GM23338 (cell line): ENCODE measurements around the gene CEP89. TPM values are rescaled to one million over a fixed set of nuclear protein-coding genes. Genes with fewer than 3 reads are reported as not detected.
A peak's percentile ranks its signal among the peaks of the same experiment; 100 is the strongest.

ENCODE experiments used
- ATAC-seq: fragments of 200-7000 bp; cut with Tn5 transposase; 3 replicates; pipeline ENCODE4 v1.9.1; 2020
- DNase-seq: peaks from one replicate; pipeline ENCODE4 v3.0.0-alpha.2; 2015; ENCODE audit warnings: low spot score
- H2AFZ ChIP-seq: fragments of 200-600 bp; sonication (generic); 2 replicates; pipeline ENCODE4 v1.8.0; 2016; ENCODE audit warnings: antibody characterized with exemption, mild to moderate bottlenecking, moderate library complexity
- H3F3A ChIP-seq: fragments of 200-600 bp; sonication (generic); replicated peaks from 2 replicates; pipeline ENCODE4 v1.8.0; 2017; ENCODE audit warnings: antibody characterized with exemption, mixed run types, low read depth
- H3K27ac ChIP-seq: fragments of 200-600 bp; sonication (generic); 2 replicates; pipeline ENCODE4 v1.6.1; 2016; ENCODE audit warnings: low read depth
- H3K27me3 ChIP-seq: fragments of 200-600 bp; sonication (generic); 2 replicates; pipeline ENCODE4 v1.8.0; 2016; ENCODE audit warnings: mild to moderate bottlenecking, mixed run types, moderate library complexity; ENCODE audit not compliant: insufficient read depth
- H3K36me3 ChIP-seq: fragments of 200-600 bp; sonication (generic); 2 replicates; pipeline ENCODE4 v1.8.0; 2016; ENCODE audit warnings: mild to moderate bottlenecking; ENCODE audit not compliant: insufficient read depth
- H3K4me1 ChIP-seq: fragments of 200-600 bp; sonication (generic); 2 replicates; pipeline ENCODE4 v1.8.0; 2016; ENCODE audit warnings: mild to moderate bottlenecking, moderate library complexity; ENCODE audit not compliant: insufficient read depth
- H3K4me2 ChIP-seq: fragments of 200-600 bp; sonication (generic); 2 replicates; pipeline ENCODE4 v1.7.1; 2017; ENCODE audit warnings: mixed run types
- H3K4me3 ChIP-seq: fragments of 200-600 bp; sonication (generic); 2 replicates; pipeline ENCODE4 v1.6.1; 2016; ENCODE audit warnings: mixed run types
- H3K79me2 ChIP-seq: fragments of 200-600 bp; sonication (generic); replicated peaks from 2 replicates; pipeline ENCODE4 v1.8.0; 2017; ENCODE audit warnings: mild to moderate bottlenecking; ENCODE audit not compliant: insufficient read depth
- H3K9me2 ChIP-seq: fragments of 200-600 bp; sonication (generic); 2 replicates; pipeline ENCODE4 v1.8.0; 2017; ENCODE audit not compliant: insufficient read depth
- H4K20me1 ChIP-seq: fragments of 200-600 bp; sonication (generic); replicated peaks from 2 replicates; pipeline ENCODE4 v1.8.0; 2017; ENCODE audit warnings: mild to moderate bottlenecking; ENCODE audit not compliant: insufficient read depth
- H3K27ac Mint-ChIP-seq: 2 replicates; pipeline ENCODE4 v1.8.0; 2020; ENCODE audit warnings: inconsistent platforms, mild to moderate bottlenecking, moderate library complexity, mixed read lengths
- H3K27me3 Mint-ChIP-seq: 3 replicates; pipeline ENCODE4 v1.8.0; 2022; ENCODE audit warnings: low read depth, mild to moderate bottlenecking, moderate library complexity, mixed read lengths, inconsistent platforms; ENCODE audit not compliant: insufficient read depth, poor library complexity
- H3K36me3 Mint-ChIP-seq: 3 replicates; pipeline ENCODE4 v1.8.0; 2021; ENCODE audit warnings: low read depth, mild to moderate bottlenecking, inconsistent platforms, moderate library complexity, mixed read lengths
- H3K4me1 Mint-ChIP-seq: 3 replicates; pipeline ENCODE4 v1.8.0; 2020; ENCODE audit warnings: mild to moderate bottlenecking, inconsistent platforms, mixed read lengths
- H3K4me3 Mint-ChIP-seq: 3 replicates; pipeline ENCODE4 v1.8.0; 2021; ENCODE audit warnings: moderate library complexity, mild to moderate bottlenecking, inconsistent platforms, mixed read lengths
- H3K9me3 Mint-ChIP-seq: 3 replicates; pipeline ENCODE4 v1.8.0; 2020; ENCODE audit warnings: moderate library complexity, mild to moderate bottlenecking, inconsistent platforms, mixed read lengths
- CREB1 ChIP-seq: fragments of 250-450 bp; sonication (Bioruptor Pico); IDR thresholded peaks from 2 replicates; pipeline ENCODE4 v1.5.0; 2020; ENCODE audit warnings: low read depth, mild to moderate bottlenecking, moderate library complexity
- CTCF ChIP-seq, 2 experiments: fragments of 200-600 bp in 1 of 2; sonication (generic) in 1 of 2; conservative IDR thresholded peaks; 2 replicates each; pipeline versions ENCODE4 v1.5.1 to v1.6.1; 2016 to 2017; ENCODE audit warnings: antibody characterized with exemption in 2 of 2, low read depth in 2 of 2, mild to moderate bottlenecking in 2 of 2, moderate library complexity in 1 of 2
- ETS1 ChIP-seq: IDR thresholded peaks from 2 replicates; pipeline ENCODE4 v1.6.1; 2016; ENCODE audit warnings: antibody characterized with exemption
- EZH2 ChIP-seq: fragments of 200-600 bp; sonication (generic); IDR thresholded peaks from one replicate; pipeline ENCODE4 v1.8.0; 2017; ENCODE audit warnings: antibody characterized with exemption, mild to moderate bottlenecking, low read depth; ENCODE audit not compliant: unreplicated experiment
- EZH2phosphoT487 ChIP-seq: fragments of 200-600 bp; sonication (generic); IDR thresholded peaks from one replicate; pipeline ENCODE4 v1.8.1; 2018; ENCODE audit warnings: antibody characterized with exemption; ENCODE audit not compliant: unreplicated experiment
- JUNB ChIP-seq: IDR thresholded peaks from one replicate; pipeline ENCODE4 v1.6.1; 2016; ENCODE audit warnings: antibody characterized with exemption; ENCODE audit not compliant: unreplicated experiment
- NANOG ChIP-seq: IDR thresholded peaks from 2 replicates; pipeline ENCODE4 v1.6.1; 2016; ENCODE audit warnings: antibody characterized with exemption, borderline replicate concordance
- POLR2AphosphoS5 ChIP-seq: IDR thresholded peaks from 2 replicates; pipeline ENCODE4 v1.6.1; 2016; ENCODE audit warnings: antibody characterized with exemption, low read depth
- REST ChIP-seq: IDR thresholded peaks from one replicate; pipeline ENCODE4 v1.6.1; 2018; ENCODE audit warnings: antibody characterized with exemption; ENCODE audit not compliant: unreplicated experiment
- STAT1 ChIP-seq: IDR thresholded peaks from one replicate; pipeline ENCODE4 v1.6.1; 2016; ENCODE audit warnings: antibody characterized with exemption; ENCODE audit not compliant: unreplicated experiment
- ZNF114 ChIP-seq: fragments of 250-450 bp; sonication (Bioruptor Pico); IDR thresholded peaks from 2 replicates; pipeline ENCODE4 v1.5.0; 2020; ENCODE audit warnings: mild to moderate bottlenecking, moderate library complexity
- ZNF331 ChIP-seq: fragments of 250-450 bp; sonication (Bioruptor Pico); IDR thresholded peaks from 2 replicates; pipeline ENCODE4 v1.5.0; 2020; ENCODE audit warnings: low read depth, mild to moderate bottlenecking, moderate library complexity
- ZNF462 ChIP-seq: fragments of 250-450 bp; sonication (Bioruptor Pico); IDR thresholded peaks from 2 replicates; pipeline ENCODE4 v1.5.0; 2020; ENCODE audit warnings: mild to moderate bottlenecking, moderate library complexity
- polyA plus RNA-seq: library from polyadenylated mRNA; unstranded; fragments of >200 nt; fragmentation: Nextera tagmentation; extraction: Ambion mirVana; gene quantifications from 2 replicates; pipeline ENCODE4 v1.2.1, GENCODE V29; 2016
- total RNA-seq: library from RNA; depleted of rRNA; stranded (reverse); fragments of >200 nt; shearing (Covaris generic); gene quantifications from 2 replicates; pipeline ENCODE4 v1.2.3, GENCODE V29; 2014

CEP89 gene
- total and polyA plus RNA-seq, 2 experiments from 2014 or later, result 13.4 to 17.5 TPM

GRCh38 chr19:32901504-32902161 lies 70.1 kb downstream of the CEP89 start:
- ATAC-seq, result no peak; the same call in 2 of the 3 replicates
- H3K27ac Mint-ChIP-seq, result no peak overlapping the region

More at GRCh38 chr19:32901504-32902161, 70.1 kb downstream of the CEP89 start:
- no peak overlapping the region for H3K4me3 Mint-ChIP-seq
- no peaks in the 10 kb centered on the region for H3K9me2 ChIP-seq
- H2AFZ ChIP-seq, result no peak overlapping the region
- H3K27me3 Mint-ChIP-seq, result no peaks in the 10 kb centered on the region
- H3K79me2 ChIP-seq, result no peaks in the 10 kb centered on the region
- no peaks in the 10 kb centered on the region for H3K27me3 ChIP-seq
- TF ChIP-seq CTCF (conservative IDR thresholded peaks at IDR 0.05; ENCODE audit: low read depth in 2 of 2) (no peak), EZH2phosphoT487 (no peak), CREB1 (CRISPR knock-in tag) (no peak), EZH2 (no peak), ZNF114 (no peak), JUNB (no peak), STAT1 (no peak), POLR2AphosphoS5 (no peak), ZNF462 (CRISPR knock-in tag) (no peak), NANOG (no peak), ETS1 (no peak), ZNF331 (CRISPR knock-in tag) (no peak), REST (no peak)
- no peaks in the 10 kb centered on the region for H3K36me3 ChIP-seq
- no peaks in the 10 kb centered on the region for H3F3A ChIP-seq
- H4K20me1 ChIP-seq, result no peaks in the 10 kb centered on the region
- no peak overlapping the region for H3K4me2 ChIP-seq
- peaks cover 17% of the 10 kb centered on the region for H3K4me1 Mint-ChIP-seq
- no peak overlapping the region for H3K4me3 ChIP-seq
- no peaks in the 10 kb centered on the region for H3K9me3 Mint-ChIP-seq
- DNase-seq, result peak; percentile 18
- peaks cover 12% of the 10 kb centered on the region for H3K4me1 ChIP-seq
- H3K36me3 Mint-ChIP-seq, result peaks cover 4% of the 10 kb centered on the region; the same call in 2 of the 3 replicates
- H3K27ac ChIP-seq, result no peak overlapping the region
